Liver (tissue), 3 donors: ENCODE data around the gene SLC18A2.

ENCODE experiments used
- FOXA1 ChIP-seq: IDR thresholded peaks from 2 replicates; pipeline ENCODE4 v1.6.1; 2016; ENCODE audit warnings: antibody characterized with exemption
- GABPA ChIP-seq, 2 donors: IDR thresholded peaks in 1 of 2; conservative IDR thresholded peaks in 1 of 2; 2 replicates each; pipeline ENCODE4 v1.6.1; 2016; ENCODE audit warnings: antibody characterized with exemption in 2 of 2, mild to moderate bottlenecking in 1 of 2, moderate library complexity in 1 of 2
- JUND ChIP-seq, 2 donors: IDR thresholded peaks; 2 replicates each; pipeline ENCODE4 v1.6.1; 2016; ENCODE audit warnings: antibody characterized with exemption in 2 of 2
- TF ChIP-seq, protein P1 (sequence below): fragments of 150-350 bp; IDR thresholded peaks from 2 replicates; pipeline ENCODE4 v1.5.1; 2017; ENCODE audit warnings: improper control_type of control experiment, low read depth, low read length; ENCODE audit not compliant: missing input control
- donor health status: healthy.
- donor health status: healthy.

DNA sequence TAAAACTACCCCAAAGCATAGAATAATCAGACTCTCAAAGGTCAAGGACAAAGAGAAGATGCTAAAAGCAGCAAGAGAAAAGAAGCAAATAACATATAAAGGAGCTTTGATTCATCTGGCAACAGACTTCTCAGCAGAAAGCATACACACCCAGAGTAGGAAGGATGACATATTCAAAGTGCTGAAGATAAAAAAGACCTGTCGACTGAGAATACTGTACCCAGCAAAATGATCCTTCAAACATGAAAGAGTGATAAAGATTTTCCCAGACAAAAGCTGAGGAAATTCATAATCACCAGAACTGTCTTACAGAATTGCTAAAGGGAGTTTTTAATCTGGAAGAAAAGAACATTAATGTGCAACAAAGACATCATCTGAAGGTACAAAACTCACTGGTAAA, 28.7 kb upstream of the SLC18A2 start:
- no peak for TF ChIP-seq GABPA (IDR thresholded peaks at IDR 0.05 in 1 of 2, conservative IDR thresholded peaks at IDR 0.05 in 1 of 2)
- TF ChIP-seq, protein P1, sequence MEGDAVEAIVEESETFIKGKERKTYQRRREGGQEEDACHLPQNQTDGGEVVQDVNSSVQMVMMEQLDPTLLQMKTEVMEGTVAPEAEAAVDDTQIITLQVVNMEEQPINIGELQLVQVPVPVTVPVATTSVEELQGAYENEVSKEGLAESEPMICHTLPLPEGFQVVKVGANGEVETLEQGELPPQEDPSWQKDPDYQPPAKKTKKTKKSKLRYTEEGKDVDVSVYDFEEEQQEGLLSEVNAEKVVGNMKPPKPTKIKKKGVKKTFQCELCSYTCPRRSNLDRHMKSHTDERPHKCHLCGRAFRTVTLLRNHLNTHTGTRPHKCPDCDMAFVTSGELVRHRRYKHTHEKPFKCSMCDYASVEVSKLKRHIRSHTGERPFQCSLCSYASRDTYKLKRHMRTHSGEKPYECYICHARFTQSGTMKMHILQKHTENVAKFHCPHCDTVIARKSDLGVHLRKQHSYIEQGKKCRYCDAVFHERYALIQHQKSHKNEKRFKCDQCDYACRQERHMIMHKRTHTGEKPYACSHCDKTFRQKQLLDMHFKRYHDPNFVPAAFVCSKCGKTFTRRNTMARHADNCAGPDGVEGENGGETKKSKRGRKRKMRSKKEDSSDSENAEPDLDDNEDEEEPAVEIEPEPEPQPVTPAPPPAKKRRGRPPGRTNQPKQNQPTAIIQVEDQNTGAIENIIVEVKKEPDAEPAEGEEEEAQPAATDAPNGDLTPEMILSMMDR, result no peak
- TF ChIP-seq JUND (IDR thresholded peaks at IDR 0.05), result no peak
- TF ChIP-seq FOXA1, result no peak
